Esophagus squamous epithelium (tissue), 4 donors: Measurements from ENCODE around the gene THSD7A.

Experiments
- POLR2A ChIP-seq, 4 donors: fragments of 450-650 bp; IDR thresholded peaks; one replicate each; pipeline ENCODE4 v1.6.1; 2017; ENCODE audit warnings: antibody characterized with exemption in 4 of 4, mild to moderate bottlenecking in 4 of 4, moderate library complexity in 3 of 4
- TF ChIP-seq, protein P1 (sequence below), 6 experiments: fragments of 450-650 bp in 4 of 6; fragments of 200-600 bp in 2 of 6; sonication (generic) in 2 of 6; IDR thresholded peaks; one replicate each; pipeline ENCODE4 v1.5.1; 2016 to 2019; ENCODE audit warnings: antibody characterized with exemption in 6 of 6, mild to moderate bottlenecking in 4 of 6, moderate library complexity in 4 of 6

DNA sequence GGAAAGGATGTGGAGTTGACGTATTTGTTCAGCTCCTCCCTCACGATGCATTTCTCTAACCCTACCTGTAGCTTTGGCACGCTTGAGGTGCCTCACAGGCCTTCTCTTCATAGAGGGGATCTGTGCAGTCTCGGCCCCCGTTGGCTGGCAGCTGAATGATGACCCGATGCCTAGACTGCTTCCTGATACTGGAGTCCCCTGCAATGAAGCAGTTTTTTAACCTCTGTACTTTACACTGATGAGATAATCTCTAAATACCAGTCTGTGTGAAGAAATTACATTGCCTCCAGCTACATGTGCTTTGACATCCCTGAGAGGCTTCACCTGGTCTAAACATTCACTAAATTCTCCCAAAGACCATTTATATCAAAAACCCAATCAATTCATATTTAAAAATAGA is 370.1 kb downstream of the THSD7A start:
- TF ChIP-seq, protein P1, sequence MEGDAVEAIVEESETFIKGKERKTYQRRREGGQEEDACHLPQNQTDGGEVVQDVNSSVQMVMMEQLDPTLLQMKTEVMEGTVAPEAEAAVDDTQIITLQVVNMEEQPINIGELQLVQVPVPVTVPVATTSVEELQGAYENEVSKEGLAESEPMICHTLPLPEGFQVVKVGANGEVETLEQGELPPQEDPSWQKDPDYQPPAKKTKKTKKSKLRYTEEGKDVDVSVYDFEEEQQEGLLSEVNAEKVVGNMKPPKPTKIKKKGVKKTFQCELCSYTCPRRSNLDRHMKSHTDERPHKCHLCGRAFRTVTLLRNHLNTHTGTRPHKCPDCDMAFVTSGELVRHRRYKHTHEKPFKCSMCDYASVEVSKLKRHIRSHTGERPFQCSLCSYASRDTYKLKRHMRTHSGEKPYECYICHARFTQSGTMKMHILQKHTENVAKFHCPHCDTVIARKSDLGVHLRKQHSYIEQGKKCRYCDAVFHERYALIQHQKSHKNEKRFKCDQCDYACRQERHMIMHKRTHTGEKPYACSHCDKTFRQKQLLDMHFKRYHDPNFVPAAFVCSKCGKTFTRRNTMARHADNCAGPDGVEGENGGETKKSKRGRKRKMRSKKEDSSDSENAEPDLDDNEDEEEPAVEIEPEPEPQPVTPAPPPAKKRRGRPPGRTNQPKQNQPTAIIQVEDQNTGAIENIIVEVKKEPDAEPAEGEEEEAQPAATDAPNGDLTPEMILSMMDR (IDR thresholded peaks at IDR 0.05) = no peak
- TF ChIP-seq POLR2A (IDR thresholded peaks at IDR 0.05) = no peak
